LNCaP clone FGC (cell line): ENCODE measurements around the gene APOBEC3H.

Experiments used
- DNase-seq: peaks from one replicate; pipeline ENCODE4 v3.0.0-alpha.2; 2011; ENCODE audit warnings: low read depth
- H3K4me3 ChIP-seq: 2 replicates; pipeline ENCODE4 v1.5.1; 2011; ENCODE audit warnings: mild to moderate bottlenecking, low read depth, low read length, control low read depth
- TF ChIP-seq, protein P1 (sequence below): IDR thresholded peaks from 2 replicates; pipeline ENCODE4 v1.5.1; 2012; ENCODE audit warnings: mild to moderate bottlenecking; ENCODE audit not compliant: control insufficient read depth, insufficient read depth; ENCODE audit errors: extremely low read depth

APOBEC3H gene

DNA sequence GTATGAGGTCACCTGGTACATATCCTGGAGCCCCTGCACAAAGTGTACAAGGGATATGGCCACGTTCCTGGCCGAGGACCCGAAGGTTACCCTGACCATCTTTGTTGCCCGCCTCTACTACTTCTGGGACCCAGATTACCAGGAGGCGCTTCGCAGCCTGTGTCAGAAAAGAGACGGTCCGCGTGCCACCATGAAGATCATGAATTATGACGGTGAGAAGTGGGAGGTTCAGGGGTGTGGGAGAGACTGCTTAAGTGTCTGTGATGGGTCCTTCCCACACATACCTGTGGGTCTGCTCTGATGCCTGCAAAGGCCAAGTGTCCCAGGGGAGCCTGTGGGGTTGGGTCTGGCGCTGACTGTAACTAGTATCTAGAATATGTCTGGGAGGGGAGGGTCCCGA is 16.0 kb upstream of the APOBEC3H start:
- no peak overlapping the region for H3K4me3 ChIP-seq
- no peak for DNase-seq
- TF ChIP-seq, protein P1, sequence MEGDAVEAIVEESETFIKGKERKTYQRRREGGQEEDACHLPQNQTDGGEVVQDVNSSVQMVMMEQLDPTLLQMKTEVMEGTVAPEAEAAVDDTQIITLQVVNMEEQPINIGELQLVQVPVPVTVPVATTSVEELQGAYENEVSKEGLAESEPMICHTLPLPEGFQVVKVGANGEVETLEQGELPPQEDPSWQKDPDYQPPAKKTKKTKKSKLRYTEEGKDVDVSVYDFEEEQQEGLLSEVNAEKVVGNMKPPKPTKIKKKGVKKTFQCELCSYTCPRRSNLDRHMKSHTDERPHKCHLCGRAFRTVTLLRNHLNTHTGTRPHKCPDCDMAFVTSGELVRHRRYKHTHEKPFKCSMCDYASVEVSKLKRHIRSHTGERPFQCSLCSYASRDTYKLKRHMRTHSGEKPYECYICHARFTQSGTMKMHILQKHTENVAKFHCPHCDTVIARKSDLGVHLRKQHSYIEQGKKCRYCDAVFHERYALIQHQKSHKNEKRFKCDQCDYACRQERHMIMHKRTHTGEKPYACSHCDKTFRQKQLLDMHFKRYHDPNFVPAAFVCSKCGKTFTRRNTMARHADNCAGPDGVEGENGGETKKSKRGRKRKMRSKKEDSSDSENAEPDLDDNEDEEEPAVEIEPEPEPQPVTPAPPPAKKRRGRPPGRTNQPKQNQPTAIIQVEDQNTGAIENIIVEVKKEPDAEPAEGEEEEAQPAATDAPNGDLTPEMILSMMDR, result no peak

DNA sequence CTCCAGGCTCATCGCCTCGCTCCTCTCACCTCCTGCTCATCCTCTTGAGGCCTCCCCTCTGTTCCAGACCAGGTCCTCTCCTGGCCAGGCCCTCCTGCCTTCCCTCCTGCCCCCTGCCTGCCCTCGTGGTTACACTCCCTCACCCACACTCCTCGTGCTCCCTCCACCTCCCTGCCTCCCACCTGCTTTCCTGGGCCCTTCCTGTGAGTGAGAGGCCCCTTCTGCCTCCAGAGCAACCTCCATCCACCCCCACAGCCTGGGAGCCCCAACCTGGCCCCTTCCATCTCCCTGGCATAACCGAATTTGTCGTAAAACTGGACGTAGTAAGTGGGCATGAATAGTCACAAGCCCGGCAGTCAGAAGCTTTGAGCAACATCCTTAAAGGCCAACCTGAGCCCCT is 15.4 kb upstream of the APOBEC3H start:
- H3K4me3 ChIP-seq, result no peak overlapping the region
- TF ChIP-seq, protein P1, result no peak
- no peak for DNase-seq

DNA sequence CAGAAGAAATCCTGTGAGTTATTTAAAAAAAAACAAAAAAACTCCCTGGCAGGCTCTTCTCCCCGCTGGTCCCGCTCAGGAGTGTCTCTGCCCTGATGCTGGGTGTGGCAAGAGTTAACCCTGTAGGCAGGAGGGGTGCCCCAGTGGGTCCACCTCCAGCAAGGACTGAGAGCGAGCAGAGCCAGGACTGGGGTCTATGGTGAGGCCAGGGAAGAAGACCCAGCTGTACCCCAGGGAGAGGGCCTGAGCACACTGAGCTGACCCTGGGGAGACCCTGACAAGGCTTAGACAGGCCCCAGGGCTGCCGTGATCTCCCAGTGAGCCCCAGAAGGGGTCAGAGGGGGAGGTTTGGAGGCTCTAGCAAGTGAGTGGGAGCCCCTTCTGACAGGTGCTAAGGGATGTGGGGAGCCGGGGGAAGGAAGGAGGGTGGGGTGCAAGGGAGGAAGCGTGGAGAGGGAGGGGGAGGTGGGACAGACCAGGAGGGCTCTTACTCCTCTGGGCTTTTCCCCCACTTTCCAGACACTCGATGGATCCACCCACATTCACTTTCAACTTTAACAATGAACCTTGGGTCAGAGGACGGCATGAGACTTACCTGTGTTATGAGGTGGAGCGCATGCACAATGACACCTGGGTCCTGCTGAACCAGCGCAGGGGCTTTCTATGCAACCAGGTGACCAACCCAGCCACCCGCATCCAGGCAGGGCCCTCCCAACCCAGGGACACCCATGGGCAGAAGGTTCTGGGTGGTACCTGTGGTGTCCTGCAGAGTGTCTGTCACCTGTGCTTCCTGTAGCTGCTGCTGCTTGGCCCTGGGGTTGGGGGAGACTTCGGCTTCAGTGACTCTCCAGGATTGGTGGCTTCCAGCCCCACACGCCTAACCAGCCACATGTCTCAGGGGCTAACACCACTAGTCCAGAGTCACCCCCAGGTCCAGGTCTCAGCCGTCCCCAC is 13.6 kb upstream of the APOBEC3H start:
- no peak for DNase-seq
- H3K4me3 ChIP-seq, result no peak overlapping the region
- TF ChIP-seq, protein P1, result no peak

DNA sequence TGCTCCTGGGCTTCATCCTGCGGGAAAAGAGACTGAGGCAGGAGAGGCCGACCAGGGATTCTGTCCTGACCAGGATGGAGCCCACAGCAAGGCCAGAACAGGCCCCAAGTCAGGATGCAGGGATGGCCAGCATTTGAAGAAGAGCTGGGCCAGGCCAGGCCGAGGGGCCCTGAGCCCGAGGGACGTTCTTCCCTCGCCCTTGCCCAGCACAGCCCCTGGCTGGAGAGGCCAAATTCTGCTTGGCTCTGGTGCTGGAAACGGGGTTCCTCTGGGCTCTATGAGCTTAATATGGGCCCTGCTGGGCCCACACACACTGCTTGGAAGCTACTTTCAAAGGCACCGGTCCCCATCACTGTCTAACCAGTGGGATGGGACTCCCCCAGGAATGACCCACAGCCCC is 12.4 kb upstream of the APOBEC3H start:
- TF ChIP-seq, protein P1, result no peak
- DNase-seq, result no peak
- H3K4me3 ChIP-seq, result no peak overlapping the region

DNA sequence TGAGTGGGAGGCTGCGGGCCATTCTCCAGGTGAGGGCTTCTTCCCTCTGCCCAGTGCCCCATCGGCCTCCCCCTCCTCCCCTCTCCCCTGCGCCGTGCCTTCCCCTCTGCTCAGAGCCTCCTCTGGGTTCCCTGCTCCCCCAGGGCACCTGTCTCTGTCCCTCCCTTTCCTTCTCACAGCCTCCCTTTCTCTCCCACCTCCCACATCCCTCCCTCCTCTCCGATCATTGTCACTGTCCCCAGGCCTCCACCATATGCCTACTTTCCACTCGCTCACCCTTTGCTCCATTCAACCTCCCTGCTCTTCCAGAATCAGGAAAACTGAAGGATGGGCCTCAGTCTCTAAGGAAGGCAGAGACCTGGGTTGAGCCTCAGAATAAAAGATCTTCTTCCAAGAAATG is 9.9 kb upstream of the APOBEC3H start:
- TF ChIP-seq, protein P1, result no peak
- no peak for DNase-seq
- H3K4me3 ChIP-seq, result no peak overlapping the region

DNA sequence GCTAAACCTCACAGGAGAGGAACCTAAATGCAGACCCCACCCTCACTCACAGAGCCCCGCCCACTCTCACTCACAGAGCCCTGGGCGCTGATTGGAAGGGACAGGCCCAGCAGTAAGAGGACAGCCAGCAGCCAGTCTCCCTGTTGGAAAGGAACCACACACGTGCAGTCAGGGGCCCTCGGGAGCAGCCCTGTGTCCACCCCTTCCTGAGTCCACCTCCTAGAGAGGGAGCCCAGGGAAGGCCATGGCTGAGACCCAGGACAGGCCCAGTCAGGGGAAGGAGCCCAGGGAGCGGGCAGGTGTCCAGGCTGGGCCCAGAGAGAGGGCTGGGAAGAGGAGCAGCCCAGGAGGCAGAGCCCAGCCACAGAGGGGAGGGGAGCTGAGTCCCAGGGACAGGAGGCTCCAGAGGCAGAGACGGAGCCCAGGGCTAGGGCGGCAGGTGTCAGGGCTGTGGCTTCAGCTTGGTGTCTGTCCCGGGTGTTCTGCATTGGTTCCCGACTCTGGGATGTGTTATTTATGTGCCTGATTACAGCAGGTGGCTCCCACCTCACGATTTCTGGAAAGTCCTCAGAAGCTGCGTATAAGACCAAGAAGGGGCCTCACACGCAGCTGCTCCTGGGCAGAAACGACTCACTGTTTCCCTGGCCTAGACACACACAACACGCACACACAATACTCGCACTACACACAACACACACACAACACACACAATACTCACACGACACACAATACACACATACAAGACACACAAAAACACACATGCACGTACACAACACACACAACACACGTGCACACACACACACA is 9.0 kb upstream of the APOBEC3H start:
- TF ChIP-seq, protein P1, result no peak
- no peak overlapping the region for H3K4me3 ChIP-seq
- DNase-seq, result no peak

DNA sequence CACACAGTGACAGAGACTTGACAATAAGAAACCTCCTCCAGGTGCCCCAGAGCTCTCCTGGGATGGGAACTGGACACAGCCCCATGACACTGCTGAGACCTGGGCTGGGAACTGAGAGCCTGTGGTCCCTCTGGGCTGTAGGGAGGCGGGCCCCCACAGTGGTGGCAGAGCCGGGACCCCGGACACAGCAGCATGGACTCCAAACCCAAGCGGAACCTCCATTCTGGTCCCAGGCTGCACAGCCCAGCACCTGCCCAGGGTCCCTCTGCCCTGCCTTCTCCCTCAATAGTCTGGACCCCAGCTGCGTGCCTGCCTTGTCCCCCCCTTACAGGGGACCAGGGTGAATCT is 8.4 kb upstream of the APOBEC3H start:
- DNase-seq, result no peak
- TF ChIP-seq, protein P1, result no peak
- H3K4me3 ChIP-seq, result no peak overlapping the region
